Measurements from ENCODE around the gene FAM237A. TPM values are rescaled to one million over a fixed set of nuclear protein-coding genes. Genes with fewer than 3 reads are reported as not detected.

FAM237A gene
- total RNA-seq, 2 experiments from 2014 or later: not detected

GRCh38 chr2:206619011-206619410, 23.3 kb upstream of the FAM237A start:
- H3K27ac Mint-ChIP-seq: no peak overlapping the region
- H3K4me1 Mint-ChIP-seq (ENCODE audit: low read depth): no peaks in the 10 kb centered on the region
- intact Hi-C loops (cut with micrococcal nuclease): no loop called here
- no peak for DNase-seq
- CTCF ChIA-PET: no interaction called here
- H3K36me3 Mint-ChIP-seq (ENCODE audit: low read depth): no peaks in the 10 kb centered on the region
- POLR2A ChIA-PET: no interaction called here
- no peak for TF ChIP-seq CTCF (IDR thresholded peaks at IDR 0.05)
- H3K27me3 Mint-ChIP-seq: peaks cover 8% of the 10 kb centered on the region
- no peak overlapping the region for H3K4me3 Mint-ChIP-seq
- no peak for ATAC-seq
- H3K9me3 Mint-ChIP-seq: no peaks in the 10 kb centered on the region

GRCh38 chr2:206626108-206626507, 16.2 kb upstream of the FAM237A start:
- ChIA-PET POLR2A (no interaction called here), CTCF (no interaction called here)
- H3K4me3 Mint-ChIP-seq: no peak overlapping the region
- no peaks in the 10 kb centered on the region for H3K36me3 Mint-ChIP-seq (ENCODE audit: low read depth)
- ATAC-seq: no peak
- peaks cover 9% of the 10 kb centered on the region for H3K27me3 Mint-ChIP-seq
- DNase-seq: no peak
- intact Hi-C loops (cut with micrococcal nuclease): no loop called here
- no peaks in the 10 kb centered on the region for H3K9me3 Mint-ChIP-seq
- no peaks in the 10 kb centered on the region for H3K4me1 Mint-ChIP-seq (ENCODE audit: low read depth)
- no peak for TF ChIP-seq CTCF (IDR thresholded peaks at IDR 0.05)
- no peak overlapping the region for H3K27ac Mint-ChIP-seq

- no peak for TF ChIP-seq CTCF (IDR thresholded peaks at IDR 0.05)
- ChIA-PET POLR2A (interaction anchor here (1.4 kb wide), 1 partner anchor 10 kb away, joined by 3 read pairs; no protein-coding TSS in a partner anchor), CTCF (no interaction called here)
- intact Hi-C loops (cut with micrococcal nuclease): no loop called here
- DNase-seq (no peak), ATAC-seq (no peak)
- Mint-ChIP-seq H3K27ac (no peak overlapping the region), H3K9me3 (no peaks in the 10 kb centered on the region), H3K4me1 (ENCODE audit: low read depth) (no peaks in the 10 kb centered on the region), H3K36me3 (ENCODE audit: low read depth) (no peaks in the 10 kb centered on the region), H3K4me3 (no peak overlapping the region), H3K27me3 (peaks cover 9% of the 10 kb centered on the region)
Observed at GRCh38 chr2:206627632-206628031, 14.7 kb upstream of the FAM237A start.

- no peak overlapping the region for H3K27ac Mint-ChIP-seq
- H3K27me3 Mint-ChIP-seq: peaks cover 10% of the 10 kb centered on the region
- ChIA-PET POLR2A (no interaction called here), CTCF (no interaction called here)
- DNase-seq: no peak
- no peak for ATAC-seq
- TF ChIP-seq CTCF (IDR thresholded peaks at IDR 0.05): no peak
- no peaks in the 10 kb centered on the region for H3K4me1 Mint-ChIP-seq (ENCODE audit: low read depth)
- no peaks in the 10 kb centered on the region for H3K9me3 Mint-ChIP-seq
- intact Hi-C loops (cut with micrococcal nuclease): no loop called here
- H3K36me3 Mint-ChIP-seq (ENCODE audit: low read depth): no peaks in the 10 kb centered on the region
- no peak overlapping the region for H3K4me3 Mint-ChIP-seq
Observed at GRCh38 chr2:206631340-206631739, 10.9 kb upstream of the FAM237A start.

GRCh38 chr2:206635015-206635414, 7.3 kb upstream of the FAM237A start:
- no peak for DNase-seq
- Mint-ChIP-seq H3K36me3 (ENCODE audit: low read depth) (no peaks in the 10 kb centered on the region), H3K4me3 (no peak overlapping the region), H3K9me3 (no peaks in the 10 kb centered on the region), H3K27me3 (peaks cover 1% of the 10 kb centered on the region), H3K4me1 (ENCODE audit: low read depth) (no peaks in the 10 kb centered on the region), H3K27ac (no peak overlapping the region)
- no peak for TF ChIP-seq CTCF (IDR thresholded peaks at IDR 0.05)
- ATAC-seq: no peak
- POLR2A ChIA-PET: no interaction called here
- CTCF ChIA-PET: no interaction called here
- intact Hi-C loops (cut with micrococcal nuclease): no loop called here
